ENCODE data around the gene C1orf35.

C1orf35 gene

DNA sequence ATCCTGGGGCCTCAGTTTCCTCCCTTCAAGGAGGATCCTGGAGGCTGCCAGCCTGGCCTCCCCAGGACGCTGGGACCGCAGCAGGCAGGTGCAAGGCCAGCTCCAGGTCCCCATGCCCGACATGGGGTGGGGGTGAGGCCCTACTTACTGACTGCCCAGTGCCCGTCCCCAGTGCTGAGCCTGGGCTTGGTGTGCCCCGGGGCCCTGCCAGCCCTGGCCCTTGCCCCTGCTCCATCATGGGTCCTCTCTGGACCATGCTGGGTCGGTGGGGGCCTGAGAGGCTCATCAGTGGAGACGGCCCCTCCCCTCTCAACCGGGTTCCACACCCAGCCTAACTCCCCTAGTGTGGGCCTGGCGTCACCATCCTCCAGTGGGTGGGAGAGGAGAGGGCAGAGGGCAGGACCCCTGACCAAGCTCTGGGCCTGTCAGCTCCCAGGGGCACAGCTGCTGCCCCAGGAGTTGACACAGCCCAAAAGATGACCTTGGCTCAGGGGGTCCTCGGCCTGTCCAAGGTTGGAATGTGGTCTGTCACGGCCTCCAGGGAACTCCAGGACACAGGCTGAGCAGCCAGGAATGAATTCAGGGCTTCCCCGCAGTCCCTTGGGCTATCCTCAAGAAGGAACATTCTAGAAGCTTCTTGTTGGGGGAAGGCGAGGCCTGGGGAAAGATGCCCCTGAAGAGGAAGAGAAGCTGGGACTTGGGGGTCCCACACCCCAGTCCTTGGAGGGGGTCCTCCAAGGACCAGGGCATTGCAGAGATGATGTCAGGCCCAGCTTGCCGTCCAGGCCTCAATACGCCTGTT lies 38.2 kb downstream of the C1orf35 start:
- no peaks in the 10 kb centered on the region for H3K9me3 ChIP-seq (ENCODE audit: control insufficient read depth in 1 of 2, low read length in 2 of 2)

DNA sequence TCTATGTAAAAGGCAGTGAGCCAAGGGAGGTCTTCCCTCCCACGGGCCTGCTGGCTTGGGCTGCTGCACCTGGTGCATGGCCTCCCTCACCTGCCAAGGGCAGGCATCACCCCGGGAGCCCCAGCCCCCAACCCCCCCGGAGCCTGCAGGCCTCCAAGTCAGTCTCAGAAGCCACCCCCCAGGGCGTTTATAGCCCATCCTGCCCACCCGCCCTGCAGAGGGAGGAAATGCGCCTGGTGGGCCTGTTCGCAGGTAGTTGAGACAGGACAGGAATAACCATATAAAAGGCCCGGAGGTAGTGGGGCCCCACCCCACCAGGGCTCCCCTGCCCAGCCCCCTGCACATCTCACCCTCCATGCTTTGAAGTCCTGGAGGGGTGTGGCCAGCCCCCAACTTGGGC lies 38.8 kb downstream of the C1orf35 start:
- H3K27ac ChIP-seq (ENCODE audit: low read depth, low read length): no peak overlapping the region
- H3K9ac ChIP-seq (ENCODE audit: low read depth in 1 of 2, low read length in 2 of 2): no peak overlapping the region
- peaks cover 7 to 10% of the 10 kb centered on the region in 2 donors for H3K4me1 ChIP-seq (ENCODE audit: control insufficient read depth in 1 of 2, insufficient read depth in 2 of 2, low read length in 2 of 2)
- H3K27me3 ChIP-seq (ENCODE audit: control insufficient read depth in 1 of 2, insufficient read depth in 2 of 2, low read length in 2 of 2): peaks cover 29 to 52% of the 10 kb centered on the region in 2 donors
- H3K4me3 ChIP-seq (ENCODE audit: low read depth in 1 of 2, low read length in 2 of 2): no peak overlapping the region
- no peaks in the 10 kb centered on the region for H3K36me3 ChIP-seq (ENCODE audit: control insufficient read depth in 1 of 2, insufficient read depth in 2 of 2, low read length in 2 of 2)
- H3K9me3 ChIP-seq (ENCODE audit: control insufficient read depth in 1 of 2, low read length in 2 of 2): no peaks in the 10 kb centered on the region

More for the DNA sequence above, 38.2 kb downstream of the C1orf35 start:
- H3K4me3 ChIP-seq (ENCODE audit: low read depth in 1 of 2, low read length in 2 of 2): no peak overlapping the region
- no peak overlapping the region for H3K27ac ChIP-seq (ENCODE audit: low read depth, low read length)
- no peak overlapping the region for H3K9ac ChIP-seq (ENCODE audit: low read depth in 1 of 2, low read length in 2 of 2)
- peaks cover 7% of the 10 kb centered on the region in 2 donors for H3K4me1 ChIP-seq (ENCODE audit: control insufficient read depth in 1 of 2, insufficient read depth in 2 of 2, low read length in 2 of 2)
- peaks cover 27 to 52% of the 10 kb centered on the region in 2 donors for H3K27me3 ChIP-seq (ENCODE audit: control insufficient read depth in 1 of 2, insufficient read depth in 2 of 2, low read length in 2 of 2)
- H3K36me3 ChIP-seq (ENCODE audit: control insufficient read depth in 1 of 2, insufficient read depth in 2 of 2, low read length in 2 of 2): no peaks in the 10 kb centered on the region

DNA sequence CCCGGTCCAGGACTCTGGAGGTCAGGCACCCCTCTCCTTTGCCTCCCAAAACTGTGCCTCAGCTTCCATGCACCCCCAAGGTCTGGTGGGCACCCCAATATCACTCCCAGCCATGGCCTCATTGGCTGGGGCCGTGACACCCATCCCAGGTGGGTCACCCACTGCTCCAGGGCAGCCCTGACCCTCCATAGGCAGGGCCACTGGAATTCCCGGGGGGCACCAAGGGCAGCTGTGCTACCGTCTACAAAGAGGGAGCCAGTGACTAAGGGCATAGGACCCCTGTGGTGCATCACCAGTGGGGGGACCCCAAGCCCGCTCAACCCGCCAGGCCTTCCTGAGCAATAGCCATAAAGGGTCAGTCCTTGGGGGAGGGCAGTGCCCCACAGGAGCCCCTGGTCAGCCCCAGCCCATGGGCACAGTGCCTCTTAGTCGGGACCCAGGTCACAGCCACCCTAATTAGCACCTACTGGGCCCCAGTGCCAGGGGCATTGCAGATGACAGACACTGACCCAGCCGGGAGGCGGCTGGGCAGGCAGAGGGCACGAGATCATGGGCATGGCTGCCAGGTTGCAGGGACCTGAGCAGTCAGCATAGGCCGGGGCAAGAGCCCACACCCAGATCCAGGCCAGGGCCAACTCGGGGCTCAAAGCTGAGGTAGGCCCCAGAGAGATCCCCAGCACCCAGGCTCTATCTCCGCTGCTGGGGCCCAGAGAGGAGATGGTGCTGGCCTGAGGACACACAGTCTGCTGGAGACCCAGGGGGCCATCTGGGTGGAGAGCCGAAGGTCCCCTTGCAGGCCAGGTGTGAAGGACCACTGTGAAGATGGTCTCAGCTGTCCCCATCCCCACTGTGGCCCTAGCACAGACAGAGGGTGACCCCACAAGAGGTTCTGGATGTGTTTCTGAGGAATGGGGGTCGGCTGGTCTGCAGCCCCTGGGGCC lies 39.6 kb downstream of the C1orf35 start:
- peaks cover 36 to 57% of the 10 kb centered on the region in 2 donors for H3K27me3 ChIP-seq (ENCODE audit: control insufficient read depth in 1 of 2, insufficient read depth in 2 of 2, low read length in 2 of 2)
- H3K9ac ChIP-seq (ENCODE audit: low read depth in 1 of 2, low read length in 2 of 2): no peak overlapping the region
- H3K4me3 ChIP-seq (ENCODE audit: low read depth in 1 of 2, low read length in 2 of 2): no peak overlapping the region
- peaks cover 7 to 10% of the 10 kb centered on the region in 2 donors for H3K4me1 ChIP-seq (ENCODE audit: control insufficient read depth in 1 of 2, insufficient read depth in 2 of 2, low read length in 2 of 2)
- no peaks in the 10 kb centered on the region for H3K9me3 ChIP-seq (ENCODE audit: control insufficient read depth in 1 of 2, low read length in 2 of 2)
- no peak overlapping the region for H3K27ac ChIP-seq (ENCODE audit: low read depth, low read length)
- H3K36me3 ChIP-seq (ENCODE audit: control insufficient read depth in 1 of 2, insufficient read depth in 2 of 2, low read length in 2 of 2): no peaks in the 10 kb centered on the region

DNA sequence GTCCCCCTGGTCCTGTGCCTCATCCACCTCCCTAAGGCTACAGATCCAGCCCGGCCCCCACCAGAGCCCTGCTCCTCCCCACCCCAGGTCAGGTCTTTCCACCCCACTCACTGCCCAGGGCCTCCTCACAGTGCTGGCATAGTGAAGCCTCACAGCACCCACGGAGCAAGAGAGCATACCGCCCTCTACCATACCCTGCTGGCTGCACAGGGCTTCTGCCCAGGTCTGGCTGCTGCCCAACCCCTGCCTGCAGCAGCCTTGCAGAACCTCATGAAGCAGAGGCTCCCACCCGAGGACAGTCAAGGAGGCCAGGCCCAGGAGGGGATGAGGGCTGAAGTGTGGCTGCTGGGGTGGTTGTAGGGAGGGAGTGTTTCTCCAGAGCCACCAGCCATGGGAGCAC lies 40.3 kb downstream of the C1orf35 start:
- H3K36me3 ChIP-seq (ENCODE audit: control insufficient read depth in 1 of 2, insufficient read depth in 2 of 2, low read length in 2 of 2): no peaks in the 10 kb centered on the region
- H3K27ac ChIP-seq (ENCODE audit: low read depth, low read length): no peak overlapping the region
- peaks cover 41 to 61% of the 10 kb centered on the region in 2 donors for H3K27me3 ChIP-seq (ENCODE audit: control insufficient read depth in 1 of 2, insufficient read depth in 2 of 2, low read length in 2 of 2)

DNA sequence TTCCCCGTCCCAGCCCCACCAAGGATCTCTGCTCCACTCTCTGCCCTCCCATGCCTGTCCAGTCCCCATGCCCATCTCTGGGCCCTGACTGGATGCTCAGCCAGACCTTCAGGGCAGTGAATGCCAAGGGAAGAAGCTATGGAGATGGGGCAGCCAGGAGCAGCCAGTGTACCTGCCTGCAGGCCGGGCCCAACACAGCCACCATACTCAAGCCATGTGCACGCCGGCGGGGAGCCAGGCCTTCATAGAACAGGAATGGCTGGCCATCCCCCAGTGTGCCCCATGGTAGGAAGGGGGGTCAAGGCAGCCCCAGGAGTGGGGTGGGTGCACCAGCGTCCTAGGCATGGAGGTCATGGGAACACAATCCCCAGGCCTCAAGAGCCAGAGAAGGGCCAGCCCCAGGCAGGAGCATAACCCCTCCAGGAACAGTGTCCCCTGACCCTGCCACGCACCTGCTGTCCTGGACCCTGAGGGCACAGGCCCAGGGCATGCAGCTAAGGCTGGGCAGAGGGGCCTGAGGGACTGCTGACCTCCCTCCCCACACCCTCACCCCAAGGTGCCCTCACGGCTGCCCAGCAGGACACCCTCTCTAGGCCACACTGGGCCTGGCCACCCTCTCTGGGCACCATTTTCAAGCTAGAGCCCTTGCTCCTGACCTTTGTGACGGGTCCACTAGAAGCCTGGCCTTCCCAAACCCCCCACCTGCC lies 40.9 kb downstream of the C1orf35 start:
- Histone ChIP-seq H3K4me1 (ENCODE audit: control insufficient read depth in 1 of 2, insufficient read depth in 2 of 2, low read length in 2 of 2) (peaks cover 7 to 10% of the 10 kb centered on the region in 2 donors), H3K9ac (ENCODE audit: low read depth in 1 of 2, low read length in 2 of 2) (no peak overlapping the region), H3K36me3 (ENCODE audit: control insufficient read depth in 1 of 2, insufficient read depth in 2 of 2, low read length in 2 of 2) (no peaks in the 10 kb centered on the region), H3K27me3 (ENCODE audit: control insufficient read depth in 1 of 2, insufficient read depth in 2 of 2, low read length in 2 of 2) (peaks cover 39 to 58% of the 10 kb centered on the region in 2 donors), H3K9me3 (ENCODE audit: control insufficient read depth in 1 of 2, low read length in 2 of 2) (no peaks in the 10 kb centered on the region), H3K4me3 (ENCODE audit: low read depth in 1 of 2, low read length in 2 of 2) (no peak overlapping the region), H3K27ac (ENCODE audit: low read depth, low read length) (no peak overlapping the region)

More for the DNA sequence above, 40.3 kb downstream of the C1orf35 start:
- Histone ChIP-seq H3K4me3 (ENCODE audit: low read depth in 1 of 2, low read length in 2 of 2) (no peak overlapping the region), H3K9me3 (ENCODE audit: control insufficient read depth in 1 of 2, low read length in 2 of 2) (no peaks in the 10 kb centered on the region), H3K9ac (ENCODE audit: low read depth in 1 of 2, low read length in 2 of 2) (no peak overlapping the region), H3K4me1 (ENCODE audit: control insufficient read depth in 1 of 2, insufficient read depth in 2 of 2, low read length in 2 of 2) (peaks cover 7 to 10% of the 10 kb centered on the region in 2 donors)

DNA sequence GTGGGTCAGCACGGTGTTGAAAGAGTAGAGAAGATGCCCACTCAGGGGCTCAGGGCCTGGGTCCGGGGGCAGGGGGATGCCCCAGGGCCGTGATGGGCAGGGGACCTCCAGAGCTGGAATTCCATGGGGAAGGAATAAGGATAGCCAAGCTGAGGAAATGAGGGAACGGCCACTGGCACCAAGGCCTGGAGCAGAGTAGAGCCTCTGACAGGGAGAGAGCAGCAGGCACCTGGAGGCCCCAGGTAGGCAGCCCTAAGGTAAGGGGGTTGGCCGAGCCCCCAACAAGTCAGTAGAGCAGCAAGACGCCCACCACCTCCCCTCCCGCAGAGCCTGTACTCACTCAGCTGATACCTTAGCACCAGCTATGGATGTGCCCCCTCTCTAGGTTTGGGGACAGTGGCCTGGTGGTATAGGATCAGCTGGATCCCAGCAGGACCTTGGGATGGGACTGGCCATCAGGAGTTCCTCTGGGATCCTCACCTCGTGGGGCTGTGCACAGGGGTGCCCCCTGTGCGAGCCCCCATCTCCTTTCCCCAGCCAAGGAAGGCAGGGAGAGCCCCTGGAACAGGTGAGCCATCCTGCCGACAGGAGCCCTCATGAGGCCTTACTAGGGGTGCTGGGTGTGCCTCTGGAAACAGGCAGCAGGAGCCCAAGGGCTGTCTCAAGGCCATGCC lies 41.6 kb downstream of the C1orf35 start:
- Histone ChIP-seq H3K4me3 (ENCODE audit: low read depth in 1 of 2, low read length in 2 of 2) (no peak overlapping the region), H3K27me3 (ENCODE audit: control insufficient read depth in 1 of 2, insufficient read depth in 2 of 2, low read length in 2 of 2) (peaks cover 41 to 56% of the 10 kb centered on the region in 2 donors)

DNA sequence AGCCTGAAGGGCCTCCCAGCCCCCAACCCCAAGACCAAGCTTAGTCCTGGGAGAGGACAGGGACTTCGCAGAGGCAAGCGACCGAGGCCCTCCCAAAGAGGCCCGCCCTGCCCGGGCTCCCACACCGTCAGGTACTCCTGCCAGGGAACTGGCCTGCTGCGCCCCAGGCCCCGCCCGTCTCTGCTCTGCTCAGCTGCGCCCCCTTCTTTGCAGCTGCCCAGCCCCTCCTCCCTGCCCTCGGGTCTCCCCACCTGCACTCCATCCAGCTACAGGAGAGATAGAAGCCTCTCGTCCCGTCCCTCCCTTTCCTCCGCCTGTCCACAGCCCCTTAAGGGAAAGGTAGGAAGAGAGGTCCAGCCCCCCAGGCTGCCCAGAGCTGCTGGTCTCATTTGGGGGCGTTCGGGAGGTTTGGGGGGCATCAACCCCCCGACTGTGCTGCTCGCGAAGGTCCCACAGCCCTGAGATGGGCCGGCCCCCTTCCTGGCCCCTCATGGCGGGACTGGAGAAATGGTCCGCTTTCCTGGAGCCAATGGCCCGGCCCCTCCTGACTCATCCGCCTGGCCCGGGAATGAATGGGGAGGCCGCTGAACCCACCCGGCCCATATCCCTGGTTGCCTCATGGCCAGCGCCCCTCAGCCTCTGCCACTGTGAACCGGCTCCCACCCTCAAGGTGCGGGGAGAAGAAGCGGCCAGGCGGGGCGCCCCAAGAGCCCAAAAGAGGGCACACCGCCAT lies 42.5 kb downstream of the C1orf35 start:
- peak overlapping the region in 1 of 2 donors; percentile 25 for H3K9ac ChIP-seq (ENCODE audit: low read depth in 1 of 2, low read length in 2 of 2)

More for the DNA sequence above, 41.6 kb downstream of the C1orf35 start:
- Histone ChIP-seq H3K36me3 (ENCODE audit: control insufficient read depth in 1 of 2, insufficient read depth in 2 of 2, low read length in 2 of 2) (no peaks in the 10 kb centered on the region), H3K27ac (ENCODE audit: low read depth, low read length) (no peak overlapping the region), H3K9ac (ENCODE audit: low read depth in 1 of 2, low read length in 2 of 2) (no peak overlapping the region), H3K4me1 (ENCODE audit: control insufficient read depth in 1 of 2, insufficient read depth in 2 of 2, low read length in 2 of 2) (peaks cover 7 to 10% of the 10 kb centered on the region in 2 donors), H3K9me3 (ENCODE audit: control insufficient read depth in 1 of 2, low read length in 2 of 2) (no peaks in the 10 kb centered on the region)

DNA sequence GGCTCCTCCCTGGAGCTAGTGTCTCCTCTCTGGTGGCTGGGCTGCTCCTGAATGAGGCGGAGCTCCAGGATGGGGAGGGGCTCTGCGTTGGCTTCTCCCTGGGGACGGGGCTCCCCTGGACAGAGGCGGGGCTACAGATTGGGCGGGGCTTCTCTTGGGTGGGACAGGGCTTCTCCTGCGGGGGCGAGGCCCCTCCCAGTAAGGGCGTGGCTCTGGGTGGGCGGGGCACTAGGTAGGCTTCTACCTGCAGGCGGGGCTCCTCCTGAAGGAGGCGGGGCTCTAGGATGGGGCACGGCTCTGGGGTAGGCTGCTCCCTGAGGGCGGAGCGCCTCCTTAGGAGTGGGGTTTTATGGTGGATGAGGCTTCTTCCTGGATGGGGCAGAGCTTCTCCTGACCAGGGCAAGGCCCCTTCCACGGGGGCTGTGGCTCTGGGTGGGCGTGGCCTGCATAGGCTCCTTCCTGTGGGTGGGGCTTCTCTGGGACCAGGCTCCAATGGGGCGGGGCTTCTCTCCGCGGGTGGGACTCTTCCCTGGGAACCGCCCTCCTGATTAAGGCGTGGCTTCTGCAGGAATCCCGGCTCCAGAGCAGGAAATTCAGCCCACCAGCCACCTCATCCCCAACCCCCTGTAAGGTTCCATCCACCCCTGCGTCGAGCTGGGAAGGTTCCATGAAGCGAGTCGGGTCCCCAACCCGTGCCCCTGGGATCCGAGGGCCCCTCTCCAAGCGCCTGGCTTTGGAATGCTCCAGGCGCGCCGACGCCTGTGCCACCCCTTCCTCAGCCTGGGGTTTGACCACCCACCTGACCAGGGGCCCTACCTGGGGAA lies 43.3 kb downstream of the C1orf35 start:
- Histone ChIP-seq H3K27ac (ENCODE audit: low read depth, low read length) (no peak overlapping the region), H3K9ac (ENCODE audit: low read depth in 1 of 2, low read length in 2 of 2) (peak overlapping the region in 1 of 2 donors; percentile 25), H3K4me1 (ENCODE audit: control insufficient read depth in 1 of 2, insufficient read depth in 2 of 2, low read length in 2 of 2) (peaks cover 7 to 10% of the 10 kb centered on the region in 2 donors), H3K4me3 (ENCODE audit: low read depth in 1 of 2, low read length in 2 of 2) (peak overlapping the region; percentile 52 to 61), H3K36me3 (ENCODE audit: control insufficient read depth in 1 of 2, insufficient read depth in 2 of 2, low read length in 2 of 2) (no peaks in the 10 kb centered on the region), H3K9me3 (ENCODE audit: control insufficient read depth in 1 of 2, low read length in 2 of 2) (no peaks in the 10 kb centered on the region), H3K27me3 (ENCODE audit: control insufficient read depth in 1 of 2, insufficient read depth in 2 of 2, low read length in 2 of 2) (peaks cover 46 to 48% of the 10 kb centered on the region in 2 donors)

More for the DNA sequence above, 42.5 kb downstream of the C1orf35 start:
- Histone ChIP-seq H3K27ac (ENCODE audit: low read depth, low read length) (no peak overlapping the region), H3K4me3 (ENCODE audit: low read depth in 1 of 2, low read length in 2 of 2) (peak overlapping the region; percentile 52 to 61), H3K27me3 (ENCODE audit: control insufficient read depth in 1 of 2, insufficient read depth in 2 of 2, low read length in 2 of 2) (peaks cover 46 to 52% of the 10 kb centered on the region in 2 donors), H3K9me3 (ENCODE audit: control insufficient read depth in 1 of 2, low read length in 2 of 2) (no peaks in the 10 kb centered on the region), H3K4me1 (ENCODE audit: control insufficient read depth in 1 of 2, insufficient read depth in 2 of 2, low read length in 2 of 2) (peaks cover 7 to 10% of the 10 kb centered on the region in 2 donors), H3K36me3 (ENCODE audit: control insufficient read depth in 1 of 2, insufficient read depth in 2 of 2, low read length in 2 of 2) (no peaks in the 10 kb centered on the region)
